Measurements from ENCODE around the gene TPCN2. TPM values are rescaled to one million over a fixed set of nuclear protein-coding genes. Genes with fewer than 3 reads are reported as not detected.

TPCN2 gene
- total RNA-seq, 3 donors from 2014 or later (not counting 1 experiment from before 2014, with no cell fraction given) = 14.9 to 18.3 (median 18.2) TPM

DNA sequence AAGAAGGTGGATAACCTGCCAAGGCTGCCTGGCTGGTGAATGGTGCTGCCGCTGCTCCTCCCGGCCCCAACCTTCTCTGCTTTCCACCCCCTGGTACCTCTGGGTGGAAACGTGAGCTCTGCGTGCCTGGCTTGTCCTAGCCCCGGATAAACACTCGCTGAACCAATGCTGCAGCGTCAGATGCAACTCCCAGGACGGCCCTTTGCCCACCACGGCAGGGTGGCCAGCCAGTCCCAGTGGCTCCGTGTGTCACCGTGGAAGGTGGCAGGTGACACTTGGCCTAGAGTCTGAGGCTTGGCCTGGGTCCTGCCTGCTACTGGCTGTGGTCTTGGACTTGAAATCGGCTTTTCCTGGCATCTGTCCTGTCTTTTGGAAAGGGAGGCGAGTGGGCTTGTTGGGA is 47.7 kb downstream of the TPCN2 start:
- Mint-ChIP-seq H3K4me3 (no peak overlapping the region), H3K36me3 (no peaks in the 10 kb centered on the region), H3K4me1 (peaks cover 0 to 5% of the 10 kb centered on the region in 2 donors), H3K27me3 (ENCODE audit: low read depth in 2 of 2) (peaks cover 0 to 2% of the 10 kb centered on the region in 2 donors), H3K27ac (no peak overlapping the region), H3K9me3 (no peaks in the 10 kb centered on the region)
- peaks cover 3% of the 10 kb centered on the region for H3K27me3 ChIP-seq (ENCODE audit: control insufficient read depth, insufficient read depth, low read length)
- no peak overlapping the region for H3K4me3 ChIP-seq (ENCODE audit: low read length)
- WGBS (ENCODE audit: insufficient coverage) = 94% methylated on average over 13 of the region's 13 CpGs
- peaks cover 3% of the 10 kb centered on the region for H3K36me3 ChIP-seq (ENCODE audit: control insufficient read depth, insufficient read depth, low read length)
- H3K4me1 ChIP-seq (ENCODE audit: control insufficient read depth, insufficient read depth, low read length) = no peaks in the 10 kb centered on the region
- no peak overlapping the region for H3K27ac ChIP-seq (ENCODE audit: low read length)
- H3K9me3 ChIP-seq (ENCODE audit: control insufficient read depth, insufficient read depth, low read length) = no peaks in the 10 kb centered on the region
- intact Hi-C loops (cut with micrococcal nuclease) = no loop called here
- TF ChIP-seq, protein P1, sequence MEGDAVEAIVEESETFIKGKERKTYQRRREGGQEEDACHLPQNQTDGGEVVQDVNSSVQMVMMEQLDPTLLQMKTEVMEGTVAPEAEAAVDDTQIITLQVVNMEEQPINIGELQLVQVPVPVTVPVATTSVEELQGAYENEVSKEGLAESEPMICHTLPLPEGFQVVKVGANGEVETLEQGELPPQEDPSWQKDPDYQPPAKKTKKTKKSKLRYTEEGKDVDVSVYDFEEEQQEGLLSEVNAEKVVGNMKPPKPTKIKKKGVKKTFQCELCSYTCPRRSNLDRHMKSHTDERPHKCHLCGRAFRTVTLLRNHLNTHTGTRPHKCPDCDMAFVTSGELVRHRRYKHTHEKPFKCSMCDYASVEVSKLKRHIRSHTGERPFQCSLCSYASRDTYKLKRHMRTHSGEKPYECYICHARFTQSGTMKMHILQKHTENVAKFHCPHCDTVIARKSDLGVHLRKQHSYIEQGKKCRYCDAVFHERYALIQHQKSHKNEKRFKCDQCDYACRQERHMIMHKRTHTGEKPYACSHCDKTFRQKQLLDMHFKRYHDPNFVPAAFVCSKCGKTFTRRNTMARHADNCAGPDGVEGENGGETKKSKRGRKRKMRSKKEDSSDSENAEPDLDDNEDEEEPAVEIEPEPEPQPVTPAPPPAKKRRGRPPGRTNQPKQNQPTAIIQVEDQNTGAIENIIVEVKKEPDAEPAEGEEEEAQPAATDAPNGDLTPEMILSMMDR (IDR thresholded peaks at IDR 0.05) = no peak
- DNase-seq (no peak), ATAC-seq (no peak)

DNA sequence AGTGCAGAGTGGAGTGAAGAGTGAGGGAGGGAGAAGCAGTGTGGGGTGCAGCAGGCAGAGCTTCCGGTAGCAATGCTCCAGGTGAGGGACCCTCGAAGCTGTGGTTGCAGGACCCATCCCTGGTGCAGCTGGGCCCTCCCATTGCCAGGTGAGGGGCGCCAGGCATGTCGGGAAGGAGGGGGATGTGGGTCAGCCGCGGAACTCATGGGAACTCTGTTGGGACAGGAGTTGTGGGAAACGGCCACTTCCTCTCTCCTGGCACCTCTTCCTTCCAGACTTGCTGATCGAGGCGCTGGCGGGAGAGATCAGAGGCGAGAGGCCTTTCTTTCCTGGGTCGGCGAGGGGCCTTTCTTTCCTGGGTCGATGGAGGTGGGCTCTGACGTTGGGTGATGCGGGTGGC is 48.5 kb downstream of the TPCN2 start:
- H3K9me3 ChIP-seq (ENCODE audit: control insufficient read depth, insufficient read depth, low read length) = no peaks in the 10 kb centered on the region
- no peaks in the 10 kb centered on the region for H3K36me3 Mint-ChIP-seq
- H3K9me3 Mint-ChIP-seq = no peaks in the 10 kb centered on the region
- DNase-seq (no peak), ATAC-seq (no peak)
- H3K27ac ChIP-seq (ENCODE audit: low read length) = no peak overlapping the region
- WGBS (ENCODE audit: insufficient coverage) = 42% methylated on average over 16 of the region's 16 CpGs
- peaks cover 3% of the 10 kb centered on the region for H3K36me3 ChIP-seq (ENCODE audit: control insufficient read depth, insufficient read depth, low read length)
- H3K4me1 ChIP-seq (ENCODE audit: control insufficient read depth, insufficient read depth, low read length) = no peaks in the 10 kb centered on the region
- H3K27me3 ChIP-seq (ENCODE audit: control insufficient read depth, insufficient read depth, low read length) = peaks cover 3% of the 10 kb centered on the region
- H3K27me3 Mint-ChIP-seq (ENCODE audit: low read depth in 2 of 2) = peaks cover 0 to 2% of the 10 kb centered on the region in 2 donors
- intact Hi-C loops (cut with micrococcal nuclease) = no loop called here
- H3K27ac Mint-ChIP-seq = no peak overlapping the region
- H3K4me3 ChIP-seq (ENCODE audit: low read length) = no peak overlapping the region
- TF ChIP-seq, protein P1 (IDR thresholded peaks at IDR 0.05) = no peak
- H3K4me3 Mint-ChIP-seq = no peak overlapping the region
- H3K4me1 Mint-ChIP-seq = peaks cover 0 to 5% of the 10 kb centered on the region in 2 donors

DNA sequence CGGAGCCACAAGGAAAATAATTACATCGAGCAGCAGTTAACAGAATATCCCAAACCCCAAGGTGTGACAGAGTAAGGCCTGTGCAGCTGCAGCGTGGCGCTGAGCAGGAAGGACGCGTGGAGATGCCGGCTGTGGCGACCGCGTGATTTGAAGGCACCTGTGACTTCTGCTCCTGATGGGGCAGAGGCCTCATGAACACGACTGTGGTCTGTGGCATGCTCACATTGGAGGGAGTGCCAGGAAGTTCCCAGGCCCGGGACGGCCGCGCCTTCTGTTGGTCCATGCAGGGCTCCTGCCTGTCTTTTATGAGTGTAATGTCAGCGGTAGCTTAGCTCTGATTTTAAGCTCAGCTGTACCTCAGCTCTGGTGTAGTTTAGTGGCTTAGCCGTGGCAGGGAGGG is 50.4 kb downstream of the TPCN2 start:
- H3K4me1 ChIP-seq (ENCODE audit: control insufficient read depth, insufficient read depth, low read length) = no peaks in the 10 kb centered on the region
- WGBS (ENCODE audit: insufficient coverage) = 22% methylated on average over 17 of the region's 17 CpGs
- Mint-ChIP-seq H3K9me3 (no peaks in the 10 kb centered on the region), H3K4me1 (no peaks in the 10 kb centered on the region), H3K4me3 (no peak overlapping the region), H3K27me3 (ENCODE audit: low read depth in 2 of 2) (peaks cover 0 to 5% of the 10 kb centered on the region in 2 donors), H3K27ac (no peak overlapping the region), H3K36me3 (no peaks in the 10 kb centered on the region)
- H3K9me3 ChIP-seq (ENCODE audit: control insufficient read depth, insufficient read depth, low read length) = no peaks in the 10 kb centered on the region
- DNase-seq = no peak
- TF ChIP-seq, protein P1 (IDR thresholded peaks at IDR 0.05) = no peak
- no peak for ATAC-seq
- intact Hi-C loops (cut with micrococcal nuclease) = no loop called here
- no peak overlapping the region for H3K4me3 ChIP-seq (ENCODE audit: low read length)
- H3K27me3 ChIP-seq (ENCODE audit: control insufficient read depth, insufficient read depth, low read length) = peaks cover 3% of the 10 kb centered on the region
- no peak overlapping the region for H3K27ac ChIP-seq (ENCODE audit: low read length)
- no peaks in the 10 kb centered on the region for H3K36me3 ChIP-seq (ENCODE audit: control insufficient read depth, insufficient read depth, low read length)

DNA sequence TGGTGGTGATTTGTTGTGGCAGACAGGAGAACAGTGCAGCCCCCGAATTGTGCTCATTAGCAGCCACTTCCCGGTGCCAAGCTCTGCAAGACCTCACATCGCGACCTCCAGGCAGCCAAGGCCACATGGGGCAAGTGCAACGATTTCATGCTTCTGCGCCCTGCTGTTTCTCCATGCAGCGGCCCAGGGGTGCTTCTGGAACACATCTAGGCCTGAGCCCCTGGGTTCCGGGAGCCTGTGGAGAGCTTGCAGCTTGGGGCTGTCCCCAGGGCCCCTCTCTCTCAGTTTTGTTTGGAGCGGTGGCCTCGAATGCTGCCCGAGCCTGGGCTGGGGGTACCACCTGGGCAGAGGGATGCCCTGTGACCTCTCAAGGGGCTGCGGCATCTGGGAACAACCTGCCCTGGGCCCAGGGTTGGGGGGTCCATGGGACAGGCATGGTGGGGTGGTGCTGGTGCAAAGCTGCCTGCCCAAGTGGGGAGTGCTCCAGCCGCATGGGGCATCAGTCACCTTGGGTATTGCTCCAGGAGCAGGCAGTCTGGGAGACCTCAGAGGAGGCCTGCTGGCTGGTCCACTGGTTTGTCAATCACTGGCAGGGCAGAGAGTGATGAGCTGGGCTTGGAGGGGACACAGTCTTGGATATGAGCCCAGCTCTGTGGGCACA is 51.9 kb downstream of the TPCN2 start:
- peaks cover 0 to 5% of the 10 kb centered on the region in 2 donors for H3K27me3 Mint-ChIP-seq (ENCODE audit: low read depth in 2 of 2)
- no peak for ATAC-seq
- H3K27me3 ChIP-seq (ENCODE audit: control insufficient read depth, insufficient read depth, low read length) = peaks cover 3% of the 10 kb centered on the region
- H3K27ac ChIP-seq (ENCODE audit: low read length) = no peak overlapping the region
- no peaks in the 10 kb centered on the region for H3K9me3 Mint-ChIP-seq
- H3K36me3 ChIP-seq (ENCODE audit: control insufficient read depth, insufficient read depth, low read length) = no peaks in the 10 kb centered on the region
- no peaks in the 10 kb centered on the region for H3K36me3 Mint-ChIP-seq
- TF ChIP-seq, protein P1 (IDR thresholded peaks at IDR 0.05) = no peak
- no peaks in the 10 kb centered on the region for H3K4me1 Mint-ChIP-seq
- H3K4me1 ChIP-seq (ENCODE audit: control insufficient read depth, insufficient read depth, low read length) = no peaks in the 10 kb centered on the region
- no peak overlapping the region for H3K27ac Mint-ChIP-seq
- H3K9me3 ChIP-seq (ENCODE audit: control insufficient read depth, insufficient read depth, low read length) = no peaks in the 10 kb centered on the region
- H3K4me3 ChIP-seq (ENCODE audit: low read length) = no peak overlapping the region
- H3K4me3 Mint-ChIP-seq = no peak overlapping the region
- no peak for DNase-seq
- intact Hi-C loops (cut with micrococcal nuclease) = loop anchor here (1.0 to 5.0 kb wide), 2 partner anchors 570 to 792 kb away; no protein-coding TSS in a partner anchor
- 88% methylated on average over 13 of the region's 13 CpGs for WGBS (ENCODE audit: insufficient coverage)

Data from natural killer cell (primary cell).